SJCRH30 (cell line): ENCODE results near the gene NTNG2. TPM values are rescaled to one million over a fixed set of nuclear protein-coding genes. Genes with fewer than 3 reads are reported as not detected.

Source experiments
- DNase-seq, 2 experiments: peaks; one replicate each; pipeline ENCODE4 v3.0.0-alpha.2; 2015 to 2020
- H3K27ac ChIP-seq: fragments of 250-450 bp; sonication (Bioruptor Pico); 2 replicates; pipeline ENCODE4 v1.5.1; 2020; ENCODE audit warnings: mild to moderate bottlenecking, moderate library complexity
- H3K27me3 ChIP-seq: fragments of 250-450 bp; sonication (Bioruptor Pico); 2 replicates; pipeline ENCODE4 v1.5.1; 2020; ENCODE audit warnings: mild to moderate bottlenecking, moderate library complexity
- H3K36me3 ChIP-seq: fragments of 250-450 bp; sonication (Bioruptor Pico); 2 replicates; pipeline ENCODE4 v1.5.1; 2020; ENCODE audit warnings: mild to moderate bottlenecking, moderate library complexity
- H3K4me1 ChIP-seq: fragments of 250-450 bp; sonication (Bioruptor Pico); 2 replicates; pipeline ENCODE4 v1.5.1; 2020; ENCODE audit warnings: mild to moderate bottlenecking, moderate library complexity
- H3K4me3 ChIP-seq: fragments of 250-450 bp; sonication (Bioruptor Pico); 2 replicates; pipeline ENCODE4 v1.5.1; 2020; ENCODE audit warnings: mild to moderate bottlenecking, moderate library complexity
- H3K9me3 ChIP-seq: fragments of 250-450 bp; sonication (Bioruptor Pico); replicated peaks from 2 replicates; pipeline ENCODE4 v1.5.1; 2020; ENCODE audit warnings: mild to moderate bottlenecking, moderate library complexity
- total RNA-seq: library from RNA; depleted of rRNA; stranded (reverse); fragments of >200 nt; shearing (Covaris generic); gene quantifications from 2 replicates; pipeline ENCODE4 v1.2.3, GENCODE V29; 2014

The NTNG2 gene
- total RNA-seq, 1 experiment from 2014 or later: 0.26 TPM

GRCh38 chr9:132218208-132218607 is 56.4 kb downstream of the NTNG2 start:
- H3K27ac ChIP-seq: no peak overlapping the region
- peaks cover 12% of the 10 kb centered on the region for H3K4me1 ChIP-seq
- H3K27me3 ChIP-seq: peaks cover 26% of the 10 kb centered on the region
- DNase-seq: no peak
- no peak overlapping the region for H3K4me3 ChIP-seq
- no peaks in the 10 kb centered on the region for H3K9me3 ChIP-seq
- H3K36me3 ChIP-seq: no peaks in the 10 kb centered on the region

GRCh38 chr9:132221941-132222340 is 60.1 kb downstream of the NTNG2 start:
- H3K27me3 ChIP-seq: peaks cover 46% of the 10 kb centered on the region
- no peaks in the 10 kb centered on the region for H3K36me3 ChIP-seq
- no peak overlapping the region for H3K4me3 ChIP-seq
- H3K4me1 ChIP-seq: no peaks in the 10 kb centered on the region
- H3K9me3 ChIP-seq: no peaks in the 10 kb centered on the region
- no peak for DNase-seq
- H3K27ac ChIP-seq: no peak overlapping the region

- peaks cover 59% of the 10 kb centered on the region for H3K27me3 ChIP-seq
- H3K36me3 ChIP-seq: no peaks in the 10 kb centered on the region
These were observed 62.8 kb downstream of the NTNG2 start for GRCh38 chr9:132224645-132225044.

GRCh38 chr9:132226571-132227430 is 64.9 kb downstream of the NTNG2 start:
- Histone ChIP-seq H3K4me1 (no peaks in the 10 kb centered on the region), H3K9me3 (no peaks in the 10 kb centered on the region), H3K36me3 (no peaks in the 10 kb centered on the region), H3K27me3 (peaks cover 61% of the 10 kb centered on the region), H3K4me3 (no peak overlapping the region), H3K27ac (no peak overlapping the region)
- no peak for DNase-seq

More at GRCh38 chr9:132224645-132225044, 62.8 kb downstream of the NTNG2 start:
- Histone ChIP-seq H3K4me3 (no peak overlapping the region), H3K27ac (no peak overlapping the region), H3K4me1 (no peaks in the 10 kb centered on the region), H3K9me3 (no peaks in the 10 kb centered on the region)
- no peak for DNase-seq

- no peaks in the 10 kb centered on the region for H3K36me3 ChIP-seq
- H3K4me1 ChIP-seq: no peaks in the 10 kb centered on the region
- no peak overlapping the region for H3K27ac ChIP-seq
- peaks cover 57% of the 10 kb centered on the region for H3K27me3 ChIP-seq
- no peak overlapping the region for H3K4me3 ChIP-seq
- no peak for DNase-seq
- no peaks in the 10 kb centered on the region for H3K9me3 ChIP-seq
These were observed 66.2 kb downstream of the NTNG2 start for GRCh38 chr9:132228062-132228461.

- DNase-seq: no peak
- Histone ChIP-seq H3K4me3 (no peak overlapping the region), H3K27ac (no peak overlapping the region), H3K36me3 (no peaks in the 10 kb centered on the region), H3K9me3 (no peaks in the 10 kb centered on the region), H3K4me1 (no peaks in the 10 kb centered on the region), H3K27me3 (peaks cover 61% of the 10 kb centered on the region)
These were observed 68.7 kb downstream of the NTNG2 start for GRCh38 chr9:132230605-132231004.

- DNase-seq: no peak
- Histone ChIP-seq H3K36me3 (no peaks in the 10 kb centered on the region), H3K4me1 (no peaks in the 10 kb centered on the region), H3K27ac (no peak overlapping the region), H3K9me3 (no peaks in the 10 kb centered on the region), H3K4me3 (no peak overlapping the region), H3K27me3 (peaks cover 60% of the 10 kb centered on the region)
These were observed 69.3 kb downstream of the NTNG2 start for GRCh38 chr9:132231019-132231701.

GRCh38 chr9:132232522-132232921 is 70.7 kb downstream of the NTNG2 start:
- Histone ChIP-seq H3K36me3 (no peaks in the 10 kb centered on the region), H3K27me3 (peaks cover 56% of the 10 kb centered on the region), H3K4me3 (no peak overlapping the region), H3K9me3 (no peaks in the 10 kb centered on the region), H3K4me1 (no peaks in the 10 kb centered on the region), H3K27ac (no peak overlapping the region)
- DNase-seq: no peak

GRCh38 chr9:132233138-132233537 is 71.3 kb downstream of the NTNG2 start:
- Histone ChIP-seq H3K4me3 (no peak overlapping the region), H3K27me3 (peaks cover 50% of the 10 kb centered on the region), H3K27ac (no peak overlapping the region), H3K36me3 (no peaks in the 10 kb centered on the region), H3K9me3 (no peaks in the 10 kb centered on the region), H3K4me1 (no peaks in the 10 kb centered on the region)
- no peak for DNase-seq

- Histone ChIP-seq H3K9me3 (no peaks in the 10 kb centered on the region), H3K4me3 (no peak overlapping the region), H3K36me3 (no peaks in the 10 kb centered on the region), H3K4me1 (no peaks in the 10 kb centered on the region), H3K27ac (no peak overlapping the region), H3K27me3 (peaks cover 41% of the 10 kb centered on the region)
- DNase-seq: peak in 1 of 2 experiments; percentile 43
These were observed 72.7 kb downstream of the NTNG2 start for GRCh38 chr9:132234535-132234934.

- DNase-seq: no peak
These were observed 73.3 kb downstream of the NTNG2 start for GRCh38 chr9:132235125-132235524.

GRCh38 chr9:132235894-132236661 is 74.2 kb downstream of the NTNG2 start:
- H3K27ac ChIP-seq: no peak overlapping the region
- H3K36me3 ChIP-seq: no peaks in the 10 kb centered on the region
- no peaks in the 10 kb centered on the region for H3K9me3 ChIP-seq
- no peak overlapping the region for H3K4me3 ChIP-seq
- peak; percentile 80 to 90 for DNase-seq
- H3K4me1 ChIP-seq: no peaks in the 10 kb centered on the region
- H3K27me3 ChIP-seq: peaks cover 43% of the 10 kb centered on the region

More at GRCh38 chr9:132235125-132235524, 73.3 kb downstream of the NTNG2 start:
- H3K4me3 ChIP-seq: no peak overlapping the region
- H3K27me3 ChIP-seq: peaks cover 43% of the 10 kb centered on the region
- H3K27ac ChIP-seq: no peak overlapping the region
- no peaks in the 10 kb centered on the region for H3K9me3 ChIP-seq
- H3K4me1 ChIP-seq: no peaks in the 10 kb centered on the region
- no peaks in the 10 kb centered on the region for H3K36me3 ChIP-seq

- peaks cover 39% of the 10 kb centered on the region for H3K27me3 ChIP-seq
These were observed 74.9 kb downstream of the NTNG2 start for GRCh38 chr9:132236662-132237311.

GRCh38 chr9:132237481-132237880 is 75.6 kb downstream of the NTNG2 start:
- H3K4me3 ChIP-seq: no peak overlapping the region
- DNase-seq: no peak
- peaks cover 39% of the 10 kb centered on the region for H3K27me3 ChIP-seq
- H3K27ac ChIP-seq: no peak overlapping the region
- H3K9me3 ChIP-seq: no peaks in the 10 kb centered on the region
- H3K4me1 ChIP-seq: no peaks in the 10 kb centered on the region; the same call in 1 of the 2 replicates
- no peaks in the 10 kb centered on the region for H3K36me3 ChIP-seq

More at GRCh38 chr9:132236662-132237311, 74.9 kb downstream of the NTNG2 start:
- H3K9me3 ChIP-seq: no peaks in the 10 kb centered on the region
- no peaks in the 10 kb centered on the region; the same call in 1 of the 2 replicates for H3K4me1 ChIP-seq
- no peak overlapping the region for H3K27ac ChIP-seq
- H3K4me3 ChIP-seq: no peak overlapping the region
- H3K36me3 ChIP-seq: no peaks in the 10 kb centered on the region
- no peak for DNase-seq
